Effector memory CD8-positive, alpha-beta T cell (primary cell): ENCODE results near the gene RAB22A.
"Not testable (repeated sequence)": the region's sequence is repeated elsewhere in the genome, so short reads cannot be mapped to it uniquely, and the experiment has no call there.

ENCODE experiments used
- ATAC-seq: fragments of 150-1000 bp; cut with Tn5 transposase; replicated peaks from 2 replicates; pipeline ENCODE4 v1.10.0; 2021; ENCODE audit warnings: mild to moderate bottlenecking, moderate library complexity
- DNase-seq, 3 experiments: peaks; one replicate each; pipeline ENCODE4 v3.0.0; 2021
- H3K27ac Mint-ChIP-seq, 2 donors: one replicate each; pipeline ENCODE4 v1.8.0; 2022; ENCODE audit warnings: mild to moderate bottlenecking in 2 of 2, mixed read lengths in 2 of 2, moderate library complexity in 2 of 2
- H3K27me3 Mint-ChIP-seq, 2 donors: one replicate each; pipeline ENCODE4 v1.8.0; 2022; ENCODE audit warnings: mixed read lengths in 2 of 2
- H3K36me3 Mint-ChIP-seq: one replicate; pipeline ENCODE4 v1.8.0; 2022; ENCODE audit warnings: mild to moderate bottlenecking, moderate library complexity, mixed read lengths; ENCODE audit not compliant: insufficient read depth
- H3K4me1 Mint-ChIP-seq, 2 donors: one replicate each; pipeline ENCODE4 v1.8.0; 2022; ENCODE audit warnings: low read depth in 2 of 2, mixed read lengths in 2 of 2
- H3K4me3 Mint-ChIP-seq, 2 donors: one replicate each; pipeline ENCODE4 v1.8.0; 2022; ENCODE audit warnings: mild to moderate bottlenecking in 2 of 2, mixed read lengths in 2 of 2, moderate library complexity in 2 of 2
- H3K9me3 Mint-ChIP-seq, 2 donors: one replicate each; pipeline ENCODE4 v1.8.0; 2022; ENCODE audit warnings: mixed read lengths in 2 of 2

Gene RAB22A

GRCh38 chr20:58406422-58407001 is 97.0 kb downstream of the RAB22A start:
- Mint-ChIP-seq H3K27me3 (no peaks in the 10 kb centered on the region), H3K27ac (no peak overlapping the region), H3K4me1 (peaks cover 12 to 38% of the 10 kb centered on the region in 2 donors), H3K9me3 (no peaks in the 10 kb centered on the region), H3K36me3 (no peaks in the 10 kb centered on the region), H3K4me3 (no peak overlapping the region)
- DNase-seq (no peak), ATAC-seq (no peak)

DNA sequence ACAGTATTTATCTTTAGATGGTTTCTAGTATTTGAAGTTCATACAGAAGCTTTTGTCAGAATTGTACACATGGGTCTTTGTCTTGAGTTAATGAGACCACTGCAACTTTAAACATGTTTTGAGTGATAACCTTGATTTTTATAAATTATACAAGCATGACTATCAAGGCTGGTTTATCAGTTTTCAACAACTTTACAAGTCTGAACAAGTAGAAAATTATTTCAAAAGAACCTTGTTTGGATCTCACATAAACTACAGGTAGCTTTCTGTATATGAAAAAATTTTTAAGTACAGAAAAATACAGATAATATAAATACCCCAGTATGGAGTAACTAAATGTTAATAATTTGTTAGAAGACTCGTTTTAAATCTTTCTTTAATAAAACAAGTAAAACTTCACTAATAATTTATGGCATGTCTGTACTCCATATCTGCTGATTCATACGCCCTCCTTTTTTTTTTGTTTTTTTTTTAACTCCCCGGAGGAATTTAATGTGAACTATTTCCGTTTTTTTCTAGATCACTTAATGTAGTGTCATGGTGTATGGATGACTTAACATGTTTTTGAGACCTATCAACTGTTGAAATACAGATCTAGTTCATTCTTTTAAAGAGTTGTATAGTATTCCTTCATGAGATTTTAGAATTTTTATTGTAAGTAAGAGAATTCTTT is 97.8 kb downstream of the RAB22A start:
- peak overlapping the region in 1 of 2 donors; percentile 76 for H3K4me3 Mint-ChIP-seq
- no peak for DNase-seq
- peak overlapping the region; percentile 61 to 95 for H3K27ac Mint-ChIP-seq
- no peaks in the 10 kb centered on the region for H3K9me3 Mint-ChIP-seq
- no peaks in the 10 kb centered on the region for H3K27me3 Mint-ChIP-seq
- no peak for ATAC-seq
- no peaks in the 10 kb centered on the region for H3K36me3 Mint-ChIP-seq
- peaks cover 12 to 43% of the 10 kb centered on the region in 2 donors for H3K4me1 Mint-ChIP-seq

DNA sequence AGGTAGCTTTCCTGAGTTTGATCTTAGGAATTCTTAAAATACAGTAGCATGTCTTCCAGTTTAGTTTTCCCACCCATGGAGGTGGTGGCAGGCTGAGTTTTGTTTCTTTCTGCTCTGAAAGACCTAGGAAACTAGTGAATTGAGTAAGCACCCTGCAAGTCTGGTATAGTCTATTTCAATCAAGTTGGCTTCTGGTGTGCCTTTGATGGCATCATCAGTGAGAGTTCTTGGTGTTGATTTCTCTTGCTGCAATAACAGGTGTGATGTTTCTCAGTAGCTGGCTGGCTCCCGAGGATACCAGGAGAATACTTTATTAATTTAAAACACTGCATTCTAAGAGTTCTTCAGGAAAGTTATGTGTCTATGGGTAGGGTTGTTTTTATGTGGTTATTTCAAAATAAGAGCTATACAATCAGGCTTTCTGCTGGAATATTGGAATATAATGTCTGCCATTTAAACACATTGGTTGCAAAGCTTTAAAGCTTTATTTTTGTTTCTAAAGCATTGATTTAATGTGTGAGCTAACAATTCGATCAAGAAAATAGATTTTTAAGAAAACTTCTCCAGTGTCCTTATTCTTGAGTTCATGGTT is 98.5 kb downstream of the RAB22A start:
- ATAC-seq (peak; percentile 78), DNase-seq (peak in 1 of 3 experiments; percentile 6)
- no peaks in the 10 kb centered on the region for H3K27me3 Mint-ChIP-seq
- peak overlapping the region; percentile 61 to 95 for H3K27ac Mint-ChIP-seq
- H3K4me3 Mint-ChIP-seq: peak overlapping the region; percentile 63 to 76
- no peaks in the 10 kb centered on the region for H3K36me3 Mint-ChIP-seq
- H3K9me3 Mint-ChIP-seq: no peaks in the 10 kb centered on the region
- peaks cover 12 to 43% of the 10 kb centered on the region in 2 donors for H3K4me1 Mint-ChIP-seq

DNA sequence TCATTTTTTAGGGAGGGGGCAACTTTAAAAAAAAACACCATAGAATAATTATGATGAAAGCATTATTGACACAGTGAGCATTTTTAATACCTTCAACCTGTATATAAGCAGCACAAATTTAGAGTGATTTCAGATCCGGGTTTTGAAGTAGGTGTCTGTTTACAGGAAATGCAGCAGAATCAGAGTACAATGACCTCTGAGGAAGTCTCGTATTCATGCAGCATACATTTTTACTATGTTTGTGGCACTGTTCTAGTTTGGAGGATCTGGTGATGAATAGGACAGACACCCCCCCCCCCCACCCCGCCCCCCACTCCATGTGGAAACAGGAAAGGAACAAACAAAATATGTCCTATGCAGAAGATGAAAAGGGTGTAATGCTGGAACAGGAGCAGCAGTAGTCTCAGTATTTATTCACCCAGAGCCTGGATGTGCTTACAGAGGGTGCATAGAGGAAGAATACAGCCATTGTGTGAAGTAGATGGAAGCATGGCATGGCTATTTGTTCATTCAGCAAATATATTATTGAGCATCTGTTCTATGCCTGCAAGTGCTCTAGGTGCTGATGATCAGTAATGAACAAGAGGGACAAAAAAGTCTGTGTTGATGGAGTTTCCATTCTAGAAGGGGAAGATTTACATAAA is 99.2 kb downstream of the RAB22A start:
- DNase-seq (no peak), ATAC-seq (peak; percentile 81)
- peaks cover 12 to 43% of the 10 kb centered on the region in 2 donors for H3K4me1 Mint-ChIP-seq
- no peaks in the 10 kb centered on the region for H3K27me3 Mint-ChIP-seq
- peak overlapping the region; percentile 63 to 76 for H3K4me3 Mint-ChIP-seq
- no peaks in the 10 kb centered on the region for H3K36me3 Mint-ChIP-seq
- no peaks in the 10 kb centered on the region for H3K9me3 Mint-ChIP-seq
- H3K27ac Mint-ChIP-seq: peak overlapping the region; percentile 61 to 95

DNA sequence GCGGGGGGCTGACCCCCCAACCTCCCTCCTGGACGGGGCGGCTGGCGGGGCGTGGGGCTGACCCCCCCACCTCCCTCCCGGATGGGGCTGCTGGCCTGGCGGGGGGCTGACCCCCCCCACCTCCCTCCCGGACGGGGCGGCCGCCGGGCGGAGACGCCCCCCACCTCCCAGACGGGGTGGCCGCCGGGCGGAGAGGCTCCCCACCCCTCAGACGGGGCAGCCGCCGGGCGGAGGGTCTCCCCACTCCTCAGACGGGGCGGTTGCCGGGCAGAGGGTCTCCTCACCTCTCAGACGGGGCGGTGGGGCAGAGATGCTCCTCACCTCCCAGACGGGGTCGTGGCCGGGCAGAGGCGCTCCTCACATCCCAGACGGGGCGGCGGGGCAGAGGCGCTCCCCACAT is 104.7 kb downstream of the RAB22A start:
- not testable (repeated sequence) for ATAC-seq, H3K27me3 Mint-ChIP-seq, H3K4me3 Mint-ChIP-seq, H3K9me3 Mint-ChIP-seq, H3K36me3 Mint-ChIP-seq, DNase-seq, H3K27ac Mint-ChIP-seq
- H3K4me1 Mint-ChIP-seq: peaks cover 14 to 40% of the 10 kb centered on the region in 2 donors

- peak overlapping the region; percentile 20 to 91 for H3K27ac Mint-ChIP-seq
- H3K4me1 Mint-ChIP-seq: peaks cover 14 to 36% of the 10 kb centered on the region in 2 donors
- not testable (repeated sequence) for H3K4me3 Mint-ChIP-seq, DNase-seq, H3K27me3 Mint-ChIP-seq, H3K9me3 Mint-ChIP-seq, H3K36me3 Mint-ChIP-seq, ATAC-seq
Observed at GRCh38 chr20:58414786-58415185, 105.3 kb downstream of the RAB22A start.

GRCh38 chr20:58416057-58416456 is 106.5 kb downstream of the RAB22A start:
- peaks cover 16 to 28% of the 10 kb centered on the region in 2 donors for H3K4me1 Mint-ChIP-seq
- ATAC-seq: no peak
- H3K27ac Mint-ChIP-seq: peak overlapping the region; percentile 57 to 91
- H3K36me3 Mint-ChIP-seq: peaks cover 12% of the 10 kb centered on the region
- no peaks in the 10 kb centered on the region for H3K9me3 Mint-ChIP-seq
- DNase-seq: no peak
- H3K4me3 Mint-ChIP-seq: peak overlapping the region; percentile 5 to 37
- no peaks in the 10 kb centered on the region for H3K27me3 Mint-ChIP-seq

- DNase-seq (no peak), ATAC-seq (peak; percentile 51)
- H3K27me3 Mint-ChIP-seq: no peaks in the 10 kb centered on the region
- H3K9me3 Mint-ChIP-seq: no peaks in the 10 kb centered on the region
- peak overlapping the region; percentile 57 to 91 for H3K27ac Mint-ChIP-seq
- H3K4me1 Mint-ChIP-seq: peaks cover 16 to 27% of the 10 kb centered on the region in 2 donors
- peaks cover 14% of the 10 kb centered on the region for H3K36me3 Mint-ChIP-seq
- peak overlapping the region; percentile 5 to 37 for H3K4me3 Mint-ChIP-seq
Observed at GRCh38 chr20:58416835-58417234, 107.3 kb downstream of the RAB22A start.
